ENCODE measurements around the gene BSN.

DNA sequence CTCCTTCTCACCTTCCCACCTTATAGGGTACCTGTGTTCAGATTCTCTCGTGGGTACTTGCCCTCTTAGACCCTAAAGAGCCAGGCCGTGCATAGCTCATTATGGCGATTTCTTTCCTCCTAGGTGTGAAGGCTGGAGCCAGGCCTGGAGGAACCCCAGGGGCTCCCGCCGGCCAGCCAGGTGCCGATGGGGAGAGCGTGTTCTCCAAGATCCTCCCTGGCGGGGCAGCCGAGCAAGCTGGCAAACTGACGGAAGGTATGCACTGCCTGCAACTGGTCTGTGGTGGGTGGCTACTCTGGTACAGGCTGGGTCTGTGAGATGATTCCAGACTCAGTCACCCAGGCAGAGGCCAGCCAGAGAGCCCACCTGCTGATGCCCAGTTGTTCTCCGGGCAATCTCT is 110.0 kb downstream of the BSN start:
- TF ChIP-seq, protein P1, sequence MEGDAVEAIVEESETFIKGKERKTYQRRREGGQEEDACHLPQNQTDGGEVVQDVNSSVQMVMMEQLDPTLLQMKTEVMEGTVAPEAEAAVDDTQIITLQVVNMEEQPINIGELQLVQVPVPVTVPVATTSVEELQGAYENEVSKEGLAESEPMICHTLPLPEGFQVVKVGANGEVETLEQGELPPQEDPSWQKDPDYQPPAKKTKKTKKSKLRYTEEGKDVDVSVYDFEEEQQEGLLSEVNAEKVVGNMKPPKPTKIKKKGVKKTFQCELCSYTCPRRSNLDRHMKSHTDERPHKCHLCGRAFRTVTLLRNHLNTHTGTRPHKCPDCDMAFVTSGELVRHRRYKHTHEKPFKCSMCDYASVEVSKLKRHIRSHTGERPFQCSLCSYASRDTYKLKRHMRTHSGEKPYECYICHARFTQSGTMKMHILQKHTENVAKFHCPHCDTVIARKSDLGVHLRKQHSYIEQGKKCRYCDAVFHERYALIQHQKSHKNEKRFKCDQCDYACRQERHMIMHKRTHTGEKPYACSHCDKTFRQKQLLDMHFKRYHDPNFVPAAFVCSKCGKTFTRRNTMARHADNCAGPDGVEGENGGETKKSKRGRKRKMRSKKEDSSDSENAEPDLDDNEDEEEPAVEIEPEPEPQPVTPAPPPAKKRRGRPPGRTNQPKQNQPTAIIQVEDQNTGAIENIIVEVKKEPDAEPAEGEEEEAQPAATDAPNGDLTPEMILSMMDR (conservative IDR thresholded peaks at IDR 0.05): no peak
- TF ChIP-seq EZH2 (IDR thresholded peaks at IDR 0.05; ENCODE audit: low read depth): no peak
